ENCODE results near the gene ITLN1.
"Not testable (repeated sequence)": the region's sequence is repeated elsewhere in the genome, so short reads cannot be mapped to it uniquely, and the experiment has no call there.

ITLN1 gene

GRCh38 chr1:160885042-160885441, at the start of gene ITLN1:
TSS of gene ITLN1 (minus strand) at chr1:160885180. CDS start at chr1:160884877, 303 bp downstream.
- no peak for DNase-seq (ENCODE audit: low read depth in 2 of 2)

- DNase-seq (ENCODE audit: low read depth in 2 of 2): not testable (repeated sequence)
These were observed 48.3 kb upstream of the ITLN1 start for GRCh38 chr1:160933305-160933704.

GRCh38 chr1:160925652-160926244, 40.8 kb upstream of the ITLN1 start:
- no peak for DNase-seq (ENCODE audit: low read depth in 2 of 2)

- DNase-seq (ENCODE audit: low read depth in 2 of 2): no peak
These were observed 40.0 kb upstream of the ITLN1 start for GRCh38 chr1:160924791-160925651.

- DNase-seq (ENCODE audit: low read depth in 2 of 2): no peak
These were observed 31.7 kb upstream of the ITLN1 start for GRCh38 chr1:160916666-160917065.

GRCh38 chr1:160913229-160913628, 28.2 kb upstream of the ITLN1 start:
- DNase-seq (ENCODE audit: low read depth in 2 of 2): not testable (repeated sequence)

GRCh38 chr1:160911925-160912324, 26.9 kb upstream of the ITLN1 start:
- DNase-seq (ENCODE audit: low read depth in 2 of 2): no peak

- no peak for DNase-seq (ENCODE audit: low read depth in 2 of 2)
These were observed 26.5 kb upstream of the ITLN1 start for GRCh38 chr1:160911441-160911840.

- no peak for DNase-seq (ENCODE audit: low read depth in 2 of 2)
These were observed 25.3 kb upstream of the ITLN1 start for GRCh38 chr1:160910170-160910750.

GRCh38 chr1:160907976-160908375, 23.0 kb upstream of the ITLN1 start:
- no peak for DNase-seq (ENCODE audit: low read depth in 2 of 2)

- no peak for DNase-seq (ENCODE audit: low read depth in 2 of 2)
These were observed 20.6 kb upstream of the ITLN1 start for GRCh38 chr1:160905617-160905989.

GRCh38 chr1:160904783-160905616, 20.0 kb upstream of the ITLN1 start:
- no peak for DNase-seq (ENCODE audit: low read depth in 2 of 2)

- not testable (repeated sequence) for DNase-seq (ENCODE audit: low read depth in 2 of 2)
These were observed 17.3 kb upstream of the ITLN1 start for GRCh38 chr1:160902251-160902650.

GRCh38 chr1:160901768-160902167, 16.8 kb upstream of the ITLN1 start:
- DNase-seq (ENCODE audit: low read depth in 2 of 2): no peak

GRCh38 chr1:160900683-160901082, 15.7 kb upstream of the ITLN1 start:
- DNase-seq (ENCODE audit: low read depth in 2 of 2): not testable (repeated sequence)

- DNase-seq (ENCODE audit: low read depth in 2 of 2): not testable (repeated sequence)
These were observed 9.6 kb upstream of the ITLN1 start for GRCh38 chr1:160894368-160895135.

GRCh38 chr1:160891474-160891873, 6.5 kb upstream of the ITLN1 start:
- no peak for DNase-seq (ENCODE audit: low read depth in 2 of 2)

GRCh38 chr1:160888926-160889325, 3.9 kb upstream of the ITLN1 start:
- DNase-seq (ENCODE audit: low read depth in 2 of 2): no peak

- DNase-seq (ENCODE audit: low read depth in 2 of 2): no peak
These were observed 2.1 kb upstream of the ITLN1 start for GRCh38 chr1:160887071-160887470.

GRCh38 chr1:160884579-160884978, 401 bp downstream of the ITLN1 start:
- DNase-seq (ENCODE audit: low read depth in 2 of 2): no peak

Measured in stimulated activated CD4-positive, alpha-beta T cell treated with anti-CD3 and anti-CD28 coated beads, Interleukin-12 subunit alpha, Interleukin-12 subunit beta, amount 100 ng/mL, for 24 hours (primary cell).